ENCODE results near the gene TNRC6C.

DNA sequence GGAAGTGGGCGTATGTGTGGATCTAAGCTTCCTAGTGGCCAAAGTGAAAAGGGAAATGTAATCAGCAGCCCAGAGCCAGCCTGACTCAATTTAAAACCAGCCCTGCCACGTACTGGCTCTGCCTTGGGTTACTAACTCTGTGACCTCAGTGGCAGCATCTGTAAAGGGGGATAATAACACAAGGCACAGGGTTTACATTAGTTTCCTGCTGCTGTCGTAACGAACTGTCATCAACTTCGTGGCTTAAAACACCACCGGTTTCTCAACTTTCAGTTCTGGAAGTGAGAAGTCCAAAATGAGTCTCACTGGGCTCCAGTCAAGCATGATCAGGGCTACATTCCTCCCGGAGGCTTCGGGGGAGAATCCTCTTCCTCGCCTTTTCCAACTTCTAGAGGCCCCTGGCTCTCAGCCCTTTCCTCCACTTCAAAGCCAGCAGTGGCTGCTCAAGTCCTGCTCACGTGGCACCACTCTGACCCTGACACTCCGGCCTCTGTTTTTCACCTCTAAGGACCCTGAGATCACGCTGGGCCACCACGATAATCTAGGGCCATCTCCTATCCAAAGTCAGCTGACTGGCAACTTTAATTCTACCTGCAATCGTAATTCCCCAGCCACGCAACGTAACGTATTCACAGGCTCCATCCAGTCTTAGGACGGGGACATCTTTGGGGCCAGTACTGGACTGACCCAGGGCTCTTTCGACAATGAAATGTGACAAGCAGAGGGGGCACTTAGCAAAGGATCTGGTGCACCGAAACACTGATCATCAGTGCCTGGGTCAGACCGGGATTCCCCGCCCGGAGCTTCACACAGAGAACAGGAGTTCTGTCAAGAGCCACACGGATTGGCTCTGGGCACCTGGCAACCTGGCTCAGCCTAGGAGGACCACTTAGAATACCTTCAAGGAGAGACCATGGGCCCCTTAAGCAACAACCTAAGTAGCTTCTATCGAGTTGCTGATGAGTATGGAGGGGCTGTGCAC, 155.6 kb downstream of the TNRC6C start:
- TF ChIP-seq, protein P1, sequence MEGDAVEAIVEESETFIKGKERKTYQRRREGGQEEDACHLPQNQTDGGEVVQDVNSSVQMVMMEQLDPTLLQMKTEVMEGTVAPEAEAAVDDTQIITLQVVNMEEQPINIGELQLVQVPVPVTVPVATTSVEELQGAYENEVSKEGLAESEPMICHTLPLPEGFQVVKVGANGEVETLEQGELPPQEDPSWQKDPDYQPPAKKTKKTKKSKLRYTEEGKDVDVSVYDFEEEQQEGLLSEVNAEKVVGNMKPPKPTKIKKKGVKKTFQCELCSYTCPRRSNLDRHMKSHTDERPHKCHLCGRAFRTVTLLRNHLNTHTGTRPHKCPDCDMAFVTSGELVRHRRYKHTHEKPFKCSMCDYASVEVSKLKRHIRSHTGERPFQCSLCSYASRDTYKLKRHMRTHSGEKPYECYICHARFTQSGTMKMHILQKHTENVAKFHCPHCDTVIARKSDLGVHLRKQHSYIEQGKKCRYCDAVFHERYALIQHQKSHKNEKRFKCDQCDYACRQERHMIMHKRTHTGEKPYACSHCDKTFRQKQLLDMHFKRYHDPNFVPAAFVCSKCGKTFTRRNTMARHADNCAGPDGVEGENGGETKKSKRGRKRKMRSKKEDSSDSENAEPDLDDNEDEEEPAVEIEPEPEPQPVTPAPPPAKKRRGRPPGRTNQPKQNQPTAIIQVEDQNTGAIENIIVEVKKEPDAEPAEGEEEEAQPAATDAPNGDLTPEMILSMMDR (optimal IDR thresholded peaks at IDR 0.05 in 1 of 3, IDR thresholded peaks at IDR 0.05 in 1 of 3, conservative IDR thresholded peaks at IDR 0.05 in 1 of 3; ENCODE audit: extremely low read depth in 1 of 3, insufficient read depth in 2 of 3, low read length in 3 of 3): no peak
- TF ChIP-seq EZH2 (IDR thresholded peaks at IDR 0.05; ENCODE audit: low read length): no peak

Data from keratinocyte (primary cell).